HepG2 (cell line): ENCODE results near the gene KLHDC2. TPM values are rescaled to one million over a fixed set of nuclear protein-coding genes. Genes with fewer than 3 reads are reported as not detected.

Source experiments
- ATAC-seq: fragments of 200-7000 bp; cut with Tn5 transposase; 3 replicates; pipeline ENCODE4 v1.9.1; 2020; ENCODE audit warnings: mild to moderate bottlenecking, moderate library complexity
- BruUV-seq: library from RNA; stranded (reverse); fragments of 400-500 nt; replicated peaks from 2 replicates; lab custom pipeline; 2021; lab: Mats Ljungman, UMichigan
- CTCF ChIA-PET: fragments of 300-600 bp; formaldehyde crosslinking; extraction: SDS; loops from one replicate; lab custom pipeline; 2021; ENCODE audit warnings: low total read pairs, inconsistent platforms, low intra/inter-chr PET ratio; lab: Yijun Ruan, JAX
- POLR2A ChIA-PET: fragments of 350-600 bp; sonication (Branson Sonifier 250); formaldehyde crosslinking; loops from one replicate; lab custom pipeline; 2020; ENCODE audit warnings: antibody characterized with exemption, inconsistent platforms; lab: Yijun Ruan, JAX
- DNase-seq: peaks from one replicate; pipeline ENCODE4 v3.0.0-alpha.2; 2015; ENCODE audit warnings: low spot score
- FAIRE-seq: peaks from 3 replicates; lab custom pipeline; 2011; peaks lifted over from hg19 to GRCh38; lab: Jason Lieb, UNC
- H2AFZ ChIP-seq: one replicate; pipeline ENCODE4 v1.6.1; 2011; ENCODE audit warnings: low read length, inconsistent platforms
- H3K27ac ChIP-seq: fragments of 300-600 bp; 3 replicates; pipeline ENCODE4 v1.8.0; 2011; ENCODE audit warnings: mixed run types, mild to moderate bottlenecking, mixed read lengths, low read length, inconsistent platforms; ENCODE audit not compliant: insufficient read depth; ENCODE audit errors: extremely low read length
- H3K27me3 ChIP-seq, 2 experiments: fragments of 200-600 bp in 1 of 2; 2 replicates in 1 of 2; 3 replicates in 1 of 2; pipeline versions ENCODE4 v1.6.0 to v1.8.0; 2011; ENCODE audit warnings: low read length in 2 of 2, mild to moderate bottlenecking in 2 of 2, moderate library complexity in 2 of 2, inconsistent platforms in 1 of 2; ENCODE audit not compliant: insufficient read depth in 2 of 2, control insufficient read depth in 1 of 2
- H3K36me3 ChIP-seq, 2 experiments: fragments of 200-600 bp in 1 of 2; replicated peaks in 1 of 2; 2 replicates in 1 of 2; 3 replicates in 1 of 2; pipeline versions ENCODE4 v1.5.1 to v1.8.0; 2011; ENCODE audit warnings: low read length in 2 of 2, inconsistent platforms in 1 of 2; ENCODE audit not compliant: insufficient read depth in 2 of 2, control insufficient read depth in 1 of 2
- H3K4me1 ChIP-seq: 2 replicates; pipeline ENCODE4 v1.5.1; 2012; ENCODE audit warnings: low read length, inconsistent platforms; ENCODE audit not compliant: insufficient read depth
- H3K4me2 ChIP-seq: 2 replicates; pipeline ENCODE4 v1.6.0; 2011; ENCODE audit warnings: low read depth, low read length, inconsistent platforms
- H3K4me3 ChIP-seq, 3 experiments: fragments of 200-600 bp in 1 of 3; sonication (generic), shearing (Covaris generic) in 1 of 3; replicated peaks in 1 of 3; 2 replicates each; pipeline ENCODE4 v1.5.1; 2011 to 2016; ENCODE audit warnings: low read length in 3 of 3, inconsistent platforms in 2 of 3, low read depth in 2 of 3, mild to moderate bottlenecking in 2 of 3, control low read depth in 1 of 3, mixed read lengths in 1 of 3; ENCODE audit not compliant: insufficient read depth in 1 of 3
- H3K79me2 ChIP-seq: one replicate; pipeline ENCODE4 v1.6.1; 2011; ENCODE audit warnings: low read length, inconsistent platforms; ENCODE audit not compliant: insufficient read depth
- H3K9ac ChIP-seq: 2 replicates; pipeline ENCODE4 v1.6.0; 2011; ENCODE audit warnings: mild to moderate bottlenecking, low read depth, low read length, inconsistent platforms; ENCODE audit not compliant: insufficient read depth
- H3K9me3 ChIP-seq: 2 replicates; pipeline ENCODE4 v1.5.1; 2012; ENCODE audit warnings: mild to moderate bottlenecking, low read length
- H4K20me1 ChIP-seq: 2 replicates; pipeline ENCODE4 v1.6.0; 2011; ENCODE audit warnings: inconsistent platforms, mild to moderate bottlenecking, low read length, moderate library complexity; ENCODE audit not compliant: insufficient read depth
- AGO1 ChIP-seq: fragments of 200-400 bp; formaldehyde crosslinking; IDR thresholded peaks from 2 replicates; pipeline ENCODE4 v1.6.1; 2017; ENCODE audit warnings: mild to moderate bottlenecking, low read depth, low read length, moderate library complexity; ENCODE audit not compliant: poor library complexity, severe bottlenecking
- BHLHE40 ChIP-seq: IDR thresholded peaks from 2 replicates; pipeline ENCODE4 v1.6.1; 2011; ENCODE audit warnings: low read length, improper control_type of control experiment
- CEBPG ChIP-seq: IDR thresholded peaks from 2 replicates; pipeline ENCODE4 v1.6.1; 2016
- GTF3A ChIP-seq: sonication (generic); formaldehyde crosslinking; conservative IDR thresholded peaks from 2 replicates; pipeline ENCODE4 v1.4.0; 2020; ENCODE audit warnings: mild to moderate bottlenecking, missing genetic modification reagents
- JARID2 ChIP-seq: sonication (generic); formaldehyde crosslinking; IDR thresholded peaks from 2 replicates; pipeline ENCODE4 v1.8.1; 2023; ENCODE audit warnings: missing genetic modification reagents, inconsistent platforms; ENCODE audit not compliant: insufficient replicate concordance
- NCOA1 ChIP-seq: sonication (generic); formaldehyde crosslinking; IDR thresholded peaks from 2 replicates; pipeline ENCODE4 v1.9.0; 2021; ENCODE audit warnings: missing genetic modification reagents
- POGZ ChIP-seq: sonication (generic); formaldehyde crosslinking; IDR thresholded peaks from 2 replicates; pipeline ENCODE4 v1.4.0; 2020; ENCODE audit warnings: mild to moderate bottlenecking, missing genetic modification reagents
- XBP1 ChIP-seq: sonication (generic); formaldehyde crosslinking; IDR thresholded peaks from 2 replicates; pipeline ENCODE4 v1.5.0; 2020; ENCODE audit warnings: missing genetic modification reagents
- ZFP36 ChIP-seq: fragments of 150-350 bp; IDR thresholded peaks from 2 replicates; pipeline ENCODE4 v1.6.1; 2018; ENCODE audit warnings: borderline replicate concordance, low read length, low read depth; ENCODE audit not compliant: partially characterized antibody
- ZKSCAN5 ChIP-seq: sonication (generic); formaldehyde crosslinking; IDR thresholded peaks from 2 replicates; pipeline ENCODE4 v1.5.1; 2020; ENCODE audit warnings: mild to moderate bottlenecking, missing genetic modification reagents
- ZNF17 ChIP-seq: sonication (generic); formaldehyde crosslinking; IDR thresholded peaks from 2 replicates; pipeline ENCODE4 v1.5.0; 2020; ENCODE audit warnings: mild to moderate bottlenecking, missing genetic modification reagents
- ZNF501 ChIP-seq: sonication (generic); formaldehyde crosslinking; IDR thresholded peaks from 2 replicates; pipeline ENCODE4 v1.5.1; 2020; ENCODE audit warnings: mild to moderate bottlenecking, moderate library complexity, missing genetic modification reagents
- ZNF605 ChIP-seq: sonication (generic); formaldehyde crosslinking; IDR thresholded peaks from 2 replicates; pipeline ENCODE4 v1.8.0; 2022; ENCODE audit warnings: mild to moderate bottlenecking, missing genetic modification reagents
- ZNF878 ChIP-seq: sonication (generic); formaldehyde crosslinking; IDR thresholded peaks from 2 replicates; pipeline ENCODE4 v1.8.1; 2023; ENCODE audit warnings: mild to moderate bottlenecking, missing genetic modification reagents, moderate library complexity
- WGBS: methylation state at CpG from one replicate; pipeline ENCODE4 v1.1.6; 2017; ENCODE audit warnings: low lambda C conversion rate; 5-methylcytosine and 5-hydroxymethylcytosine counted together
- in situ Hi-C: cut with HindIII; loops from 2 replicates; pipeline ENCODE4 v1.10.0; 2017; ENCODE audit warnings: low pct_unique_long_range_greater_than_20kb; ENCODE audit not compliant: extremely low pct_ligation_motif_present
- intact Hi-C: fragments of 100-400 bp; cut with micrococcal nuclease; formaldehyde crosslinking; loops from one replicate; pipeline ENCODE4 v1.10.0; 2022; ENCODE audit not compliant: unreplicated experiment
- polyA plus RNA-seq, 8 experiments: library from polyadenylated mRNA; depleted of rRNA in 3 of 8; stranded (reverse) in 7 of 8; unstranded in 1 of 8; fragments of >200 nt; fragmentation: Illumina TruSeq in 4 of 8; extraction: Trizol in 4 of 8; gene quantifications; 2 replicates each; pipeline versions ENCODE4 v1.2.1 to v1.2.3, GENCODE V29; 2011 to 2016; ENCODE audit warnings: low read depth in 4 of 8, missing spikeins in 1 of 8, mixed read lengths in 1 of 8; ENCODE audit not compliant: insufficient read depth in 1 of 8
- total RNA-seq, 5 experiments: library from RNA; depleted of rRNA; stranded (reverse); fragments of >200 nt; fragmentation: Illumina TruSeq; extraction: Trizol; gene quantifications; 2 replicates each; pipeline ENCODE4 v1.2.3, GENCODE V29; 2016; ENCODE audit warnings: low read depth in 1 of 5
- TF ChIP-seq, protein P1 (sequence below): sonication (generic); formaldehyde crosslinking; IDR thresholded peaks from 2 replicates; pipeline ENCODE4 v1.8.0; 2022; ENCODE audit warnings: mild to moderate bottlenecking, missing genetic modification reagents

The KLHDC2 gene
- total and polyA plus RNA-seq, 2 of the 13 experiments (the other 11 are each of a cell fraction or from before 2014, with no cell fraction given): 95.5 to 170 TPM

- ChIA-PET CTCF (no interaction called here), POLR2A (interaction anchor here (0.6 to 6.5 kb wide), 20 partner anchors 8 to 347 kb away, joined by 3 to 76 read pairs (median 10); partner anchors contain the start of genes DNAAF2, KLHDC1, LRR1 and MGAT2)
- TSS peak; percentile 47 for BruUV-seq
- Histone ChIP-seq H3K27me3 (no peaks in the 10 kb centered on the region; a peak in 1 of 5 replicates), H3K4me1 (peaks cover 40% of the 10 kb centered on the region), H3K36me3 (peaks cover 0 to 13% of the 10 kb centered on the region in 2 experiments; a peak in 3 of 5 replicates), H3K79me2 (peaks cover 41% of the 10 kb centered on the region), H3K9me3 (no peaks in the 10 kb centered on the region), H3K9ac (peak overlapping the region; percentile 98), H3K4me3 (peak overlapping the region; percentile 76 to 99 (median 94)), H3K4me2 (peak overlapping the region; percentile 99), H4K20me1 (no peaks in the 10 kb centered on the region), H2AFZ (no peak overlapping the region), H3K27ac (peak overlapping the region; percentile 99)
- ATAC-seq (no peak), FAIRE-seq (no peak), DNase-seq (no peak)
- no peak for TF ChIP-seq POGZ
- TF ChIP-seq ZKSCAN5 (CRISPR knock-in tag): no peak
- peak; percentile 14; the same call in 1 of the 2 replicates for TF ChIP-seq ZNF501 (CRISPR knock-in tag)
- TF ChIP-seq BHLHE40: no peak
- no peak for TF ChIP-seq XBP1
- TF ChIP-seq, protein P1, sequence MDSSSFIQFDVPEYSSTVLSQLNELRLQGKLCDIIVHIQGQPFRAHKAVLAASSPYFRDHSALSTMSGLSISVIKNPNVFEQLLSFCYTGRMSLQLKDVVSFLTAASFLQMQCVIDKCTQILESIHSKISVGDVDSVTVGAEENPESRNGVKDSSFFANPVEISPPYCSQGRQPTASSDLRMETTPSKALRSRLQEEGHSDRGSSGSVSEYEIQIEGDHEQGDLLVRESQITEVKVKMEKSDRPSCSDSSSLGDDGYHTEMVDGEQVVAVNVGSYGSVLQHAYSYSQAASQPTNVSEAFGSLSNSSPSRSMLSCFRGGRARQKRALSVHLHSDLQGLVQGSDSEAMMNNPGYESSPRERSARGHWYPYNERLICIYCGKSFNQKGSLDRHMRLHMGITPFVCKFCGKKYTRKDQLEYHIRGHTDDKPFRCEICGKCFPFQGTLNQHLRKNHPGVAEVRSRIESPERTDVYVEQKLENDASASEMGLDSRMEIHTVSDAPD: no peak
- TF ChIP-seq ZNF878 (CRISPR knock-in tag): 0 out of 2 replicates have a peak, but pooled peaks have one; percentile 14
- no peak for TF ChIP-seq ZNF605
- no peak for TF ChIP-seq AGO1
- TF ChIP-seq ZNF17 (CRISPR knock-in tag): no peak
- TF ChIP-seq GTF3A: no peak
- TF ChIP-seq NCOA1 (CRISPR knock-in tag): 0 out of 2 replicates have a peak, but pooled peaks have one; percentile 2
- TF ChIP-seq JARID2 (CRISPR knock-in tag): no peak
- TF ChIP-seq ZFP36: no peak
- TF ChIP-seq CEBPG (CRISPR knock-in tag): no peak
- WGBS: 0% methylated on average over 15 of the region's 15 CpGs
- intact Hi-C loops: loop anchor here (2.0 kb wide), 2 partner anchors 49 to 77 kb away; partner anchors contain the start of gene KLHDC1
- in situ Hi-C loops: loop anchor here (5.0 to 10.0 kb wide), 2 partner anchors 75 to 137 kb away; partner anchors contain the start of gene KLHDC1
Measured at GRCh38 chr14:49769581-49770211, 1.7 kb downstream of the KLHDC2 start.
